HG03280 (cell line): Measurements from ENCODE around the gene AKAP7.

Source experiments
- ATAC-seq: cut with Tn5 transposase; IDR thresholded peaks from one replicate; pipeline ENCODE4 v1.9.1; 2021; ENCODE audit warnings: mild to moderate bottlenecking, moderate library complexity; ENCODE audit not compliant: unreplicated experiment

AKAP7 gene

GRCh38 chr6:131132360-131132759 lies 2.9 kb upstream of the AKAP7 start:
- ATAC-seq: no peak

- ATAC-seq: no peak
These were observed 867 bp upstream of the AKAP7 start for GRCh38 chr6:131134220-131134979.

GRCh38 chr6:131134980-131135243 lies 355 bp upstream of the AKAP7 start:
- no peak for ATAC-seq

GRCh38 chr6:131136021-131136786 lies 937 bp downstream of the AKAP7 start:
- ATAC-seq: no peak

GRCh38 chr6:131139599-131139998 lies 4.3 kb downstream of the AKAP7 start:
- no peak for ATAC-seq

GRCh38 chr6:131143319-131143718 lies 8.1 kb downstream of the AKAP7 start:
- ATAC-seq: no peak

GRCh38 chr6:131146865-131147264 lies 11.6 kb downstream of the AKAP7 start:
- ATAC-seq: no peak

- ATAC-seq: no peak
These were observed 21.1 kb downstream of the AKAP7 start for GRCh38 chr6:131156411-131156810.

- no peak for ATAC-seq
These were observed 24.3 kb downstream of the AKAP7 start for GRCh38 chr6:131159578-131159977.

- ATAC-seq: no peak
These were observed 25.0 kb downstream of the AKAP7 start for GRCh38 chr6:131160254-131160758.

- ATAC-seq: no peak
These were observed 26.7 kb downstream of the AKAP7 start for GRCh38 chr6:131161987-131162386.

- no peak for ATAC-seq
These were observed 28.6 kb downstream of the AKAP7 start for GRCh38 chr6:131163886-131164285.

GRCh38 chr6:131164506-131164905 lies 29.2 kb downstream of the AKAP7 start:
- ATAC-seq: no peak

GRCh38 chr6:131167773-131168172 lies 32.5 kb downstream of the AKAP7 start:
- no peak for ATAC-seq

GRCh38 chr6:131169613-131170012 lies 34.3 kb downstream of the AKAP7 start:
- no peak for ATAC-seq

GRCh38 chr6:131172222-131172621 lies 37.0 kb downstream of the AKAP7 start:
- no peak for ATAC-seq

- no peak for ATAC-seq
These were observed 38.4 kb downstream of the AKAP7 start for GRCh38 chr6:131173680-131174079.

GRCh38 chr6:131175564-131175963 lies 40.3 kb downstream of the AKAP7 start:
- no peak for ATAC-seq

GRCh38 chr6:131177996-131178395 lies 42.7 kb downstream of the AKAP7 start:
- no peak for ATAC-seq

- ATAC-seq: peak; percentile 76
These were observed 47.7 kb downstream of the AKAP7 start for GRCh38 chr6:131182991-131183425.

GRCh38 chr6:131183427-131184095 lies 48.3 kb downstream of the AKAP7 start:
- ATAC-seq: no peak

- ATAC-seq: no peak
These were observed 56.3 kb downstream of the AKAP7 start for GRCh38 chr6:131191590-131191989.
